ENCODE results near the gene DCUN1D4. TPM values are rescaled to one million over a fixed set of nuclear protein-coding genes. Genes with fewer than 3 reads are reported as not detected.

The DCUN1D4 gene
- total RNA-seq, 1 experiment from 2014 or later, result 42.8 TPM

- Mint-ChIP-seq H3K27ac (ENCODE audit: unreplicated experiment) (peak overlapping the region; percentile 83), H3K4me1 (ENCODE audit: low read depth, unreplicated experiment) (peaks cover 20% of the 10 kb centered on the region), H3K9me3 (ENCODE audit: unreplicated experiment) (no peaks in the 10 kb centered on the region), H3K4me3 (ENCODE audit: unreplicated experiment) (peak overlapping the region; percentile 61), H3K36me3 (ENCODE audit: insufficient read depth, unreplicated experiment) (peaks cover 34% of the 10 kb centered on the region), H3K27me3 (ENCODE audit: insufficient read depth, unreplicated experiment) (no peaks in the 10 kb centered on the region)
- ChIA-PET CTCF (interaction anchor here (1.4 kb wide), 1 partner anchor 67 kb away, joined by 3 read pairs; no protein-coding TSS in a partner anchor), POLR2A (no interaction called here)
- Histone ChIP-seq H3K4me3 (ENCODE audit: low read depth, low read length) (no peak overlapping the region), H3K27me3 (replicated peaks; ENCODE audit: control insufficient read depth, insufficient read depth, low read length) (no peaks in the 10 kb centered on the region), H3K4me1 (peaks cover 24% of the 10 kb centered on the region), H3K36me3 (ENCODE audit: control insufficient read depth, insufficient read depth, low read length) (peaks cover 2% of the 10 kb centered on the region; the same call in 1 of the 2 replicates), H3K9me3 (no peaks in the 10 kb centered on the region)
- TF ChIP-seq CTCF (IDR thresholded peaks at IDR 0.05; ENCODE audit: insufficient read depth in 1 of 2, low read depth in 1 of 2, low read length in 1 of 2, severe bottlenecking in 1 of 2, unreplicated experiment in 1 of 2), result no peak
- intact Hi-C loops (cut with micrococcal nuclease; ENCODE audit: unreplicated experiment), result loop anchor here (1.0 kb wide), 2 partner anchors 13 to 67 kb away; no protein-coding TSS in a partner anchor
- peak; percentile 83 to 85 for DNase-seq
- no TSS peak for BruUV-seq (replicated peaks)
Observed at GRCh38 chr4:51909236-51909703, 66.3 kb downstream of the DCUN1D4 start.

- no peak for TF ChIP-seq CTCF (IDR thresholded peaks at IDR 0.05; ENCODE audit: insufficient read depth in 1 of 2, low read depth in 1 of 2, low read length in 1 of 2, severe bottlenecking in 1 of 2, unreplicated experiment in 1 of 2)
- CTCF ChIA-PET, result no interaction called here
- no peak for DNase-seq
Observed at GRCh38 chr4:51918251-51918650, 75.3 kb downstream of the DCUN1D4 start.

GRCh38 chr4:51923343-51923742 lies 80.4 kb downstream of the DCUN1D4 start:
- CTCF ChIA-PET, result no interaction called here
- no peak for DNase-seq

More at GRCh38 chr4:51918251-51918650, 75.3 kb downstream of the DCUN1D4 start:
- Mint-ChIP-seq H3K4me1 (ENCODE audit: low read depth, unreplicated experiment) (no peaks in the 10 kb centered on the region), H3K27me3 (ENCODE audit: insufficient read depth, unreplicated experiment) (no peaks in the 10 kb centered on the region), H3K4me3 (ENCODE audit: unreplicated experiment) (no peak overlapping the region), H3K9me3 (ENCODE audit: unreplicated experiment) (no peaks in the 10 kb centered on the region), H3K27ac (ENCODE audit: unreplicated experiment) (no peak overlapping the region), H3K36me3 (ENCODE audit: insufficient read depth, unreplicated experiment) (peaks cover 6% of the 10 kb centered on the region)
- intact Hi-C loops (cut with micrococcal nuclease; ENCODE audit: unreplicated experiment), result no loop called here
- peaks cover 2% of the 10 kb centered on the region; the same call in 1 of the 2 replicates for H3K36me3 ChIP-seq (ENCODE audit: control insufficient read depth, insufficient read depth, low read length)
- H3K27me3 ChIP-seq (replicated peaks; ENCODE audit: control insufficient read depth, insufficient read depth, low read length), result no peaks in the 10 kb centered on the region
- POLR2A ChIA-PET, result no interaction called here
- no peaks in the 10 kb centered on the region for H3K4me1 ChIP-seq
- BruUV-seq (replicated peaks), result no TSS peak
- H3K9me3 ChIP-seq, result no peaks in the 10 kb centered on the region
- no peak overlapping the region for H3K4me3 ChIP-seq (ENCODE audit: low read depth, low read length)

More at GRCh38 chr4:51923343-51923742, 80.4 kb downstream of the DCUN1D4 start:
- no peaks in the 10 kb centered on the region for H3K9me3 Mint-ChIP-seq (ENCODE audit: unreplicated experiment)
- intact Hi-C loops (cut with micrococcal nuclease; ENCODE audit: unreplicated experiment), result no loop called here
- no peaks in the 10 kb centered on the region for H3K4me1 ChIP-seq
- no peaks in the 10 kb centered on the region; the same call in 1 of the 2 replicates for H3K36me3 ChIP-seq (ENCODE audit: control insufficient read depth, insufficient read depth, low read length)
- no TSS peak for BruUV-seq (replicated peaks)
- no peak overlapping the region for H3K4me3 ChIP-seq (ENCODE audit: low read depth, low read length)
- no peaks in the 10 kb centered on the region for H3K27me3 Mint-ChIP-seq (ENCODE audit: insufficient read depth, unreplicated experiment)
- H3K4me1 Mint-ChIP-seq (ENCODE audit: low read depth, unreplicated experiment), result no peaks in the 10 kb centered on the region
- POLR2A ChIA-PET, result no interaction called here
- H3K27me3 ChIP-seq (replicated peaks; ENCODE audit: control insufficient read depth, insufficient read depth, low read length), result no peaks in the 10 kb centered on the region
- no peak overlapping the region for H3K27ac Mint-ChIP-seq (ENCODE audit: unreplicated experiment)
- no peaks in the 10 kb centered on the region for H3K36me3 Mint-ChIP-seq (ENCODE audit: insufficient read depth, unreplicated experiment)
- no peak overlapping the region for H3K4me3 Mint-ChIP-seq (ENCODE audit: unreplicated experiment)
- TF ChIP-seq CTCF (IDR thresholded peaks at IDR 0.05; ENCODE audit: insufficient read depth in 1 of 2, low read depth in 1 of 2, low read length in 1 of 2, severe bottlenecking in 1 of 2, unreplicated experiment in 1 of 2), result no peak
- no peaks in the 10 kb centered on the region for H3K9me3 ChIP-seq

Measured in Caco-2 (cell line).